HG03196 (cell line): ENCODE data around the gene ODF4.
"Not testable (repeated sequence)": the region's sequence is repeated elsewhere in the genome, so short reads cannot be mapped to it uniquely, and the experiment has no call there.

Experiments used
- ATAC-seq: cut with Tn5 transposase; IDR thresholded peaks from one replicate; pipeline ENCODE4 v1.9.1; 2021; ENCODE audit not compliant: unreplicated experiment

ODF4 gene

GRCh38 chr17:8393470-8394231 lies 54.0 kb downstream of the ODF4 start:
- ATAC-seq = no peak

DNA sequence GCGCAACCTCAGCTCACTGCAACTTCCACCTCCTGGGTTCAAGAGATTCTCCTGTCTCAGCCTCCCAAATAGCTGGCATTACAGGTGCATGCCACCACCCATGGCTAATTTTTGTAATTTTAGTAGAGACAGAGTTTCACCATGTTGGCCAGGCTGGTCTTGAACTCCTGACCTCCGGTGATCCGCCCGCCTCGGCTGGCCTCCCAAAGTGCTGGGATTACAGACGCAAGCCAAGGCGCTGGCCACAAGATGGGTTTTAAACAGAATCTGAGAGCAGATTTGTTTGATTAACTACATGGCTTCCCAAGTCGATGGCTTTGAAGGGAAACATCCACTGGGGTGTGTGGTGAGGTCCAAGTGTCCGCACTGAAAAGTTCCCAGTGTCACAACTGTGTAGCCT lies 54.9 kb downstream of the ODF4 start:
- not testable (repeated sequence) for ATAC-seq
